HL-60 (cell line): ENCODE results near the gene KCNQ5.
"Not testable (repeated sequence)": the region's sequence is repeated elsewhere in the genome, so short reads cannot be mapped to it uniquely, and the experiment has no call there.

Source experiments
- DNase-seq, 2 experiments: peaks; one replicate each; pipeline ENCODE4 v3.0.0-alpha.2; 2010 to 2020; ENCODE audit warnings: low read depth in 1 of 2, low spot score in 1 of 2
- H3K27ac ChIP-seq: fragments of 250-450 bp; sonication (Bioruptor Pico); replicated peaks from 2 replicates; pipeline ENCODE4 v1.5.1; 2020; ENCODE audit warnings: mild to moderate bottlenecking, moderate library complexity
- H3K27me3 ChIP-seq: fragments of 250-450 bp; sonication (Bioruptor Pico); 2 replicates; pipeline ENCODE4 v1.5.1; 2021; ENCODE audit warnings: mild to moderate bottlenecking, moderate library complexity; ENCODE audit not compliant: insufficient read depth, poor library complexity, severe bottlenecking
- H3K4me3 ChIP-seq: replicated peaks from 2 replicates; pipeline ENCODE4 v1.5.1; 2011; ENCODE audit warnings: mild to moderate bottlenecking, control low read depth, low read length; ENCODE audit not compliant: insufficient read depth
- CTCF ChIP-seq: IDR thresholded peaks from one replicate; pipeline ENCODE4 v1.5.1; 2011; ENCODE audit warnings: low read length, control low read depth, inconsistent platforms; ENCODE audit not compliant: insufficient read depth
- GABPA ChIP-seq: IDR thresholded peaks from 2 replicates; pipeline ENCODE4 v1.6.1; 2012; ENCODE audit warnings: low read depth
- POLR2AphosphoS5 ChIP-seq: IDR thresholded peaks from 2 replicates; pipeline ENCODE4 v1.6.1; 2012; ENCODE audit warnings: low read depth
- REST ChIP-seq: IDR thresholded peaks from 2 replicates; pipeline ENCODE4 v1.6.1; 2012; ENCODE audit warnings: low read depth; ENCODE audit not compliant: insufficient replicate concordance
- SPI1 ChIP-seq: IDR thresholded peaks from 2 replicates; pipeline ENCODE4 v1.6.1; 2012; ENCODE audit warnings: low read depth, mild to moderate bottlenecking, borderline replicate concordance

KCNQ5 gene

GRCh38 chr6:73227606-73228255 lies 605.9 kb downstream of the KCNQ5 start:
- no peak for TF ChIP-seq GABPA
- TF ChIP-seq POLR2AphosphoS5 = no peak
- TF ChIP-seq REST = no peak
- TF ChIP-seq CTCF = no peak
- TF ChIP-seq SPI1 = no peak
- H3K27me3 ChIP-seq = no peaks in the 10 kb centered on the region
- no peak overlapping the region for H3K4me3 ChIP-seq
- no peak for DNase-seq
- no peak overlapping the region for H3K27ac ChIP-seq

GRCh38 chr6:73231986-73232391 lies 610.1 kb downstream of the KCNQ5 start:
- H3K27me3 ChIP-seq = no peaks in the 10 kb centered on the region
- no peak overlapping the region for H3K4me3 ChIP-seq
- no peak overlapping the region for H3K27ac ChIP-seq
- TF ChIP-seq REST (no peak), GABPA (no peak), SPI1 (peak; percentile 88)
- peak in 1 of 2 experiments; percentile 26 for DNase-seq

GRCh38 chr6:73233048-73233447 lies 611.2 kb downstream of the KCNQ5 start:
- Histone ChIP-seq H3K27me3 (no peaks in the 10 kb centered on the region), H3K27ac (no peak overlapping the region)
- DNase-seq = no peak

GRCh38 chr6:73233971-73234370 lies 612.1 kb downstream of the KCNQ5 start:
- not testable (repeated sequence) for H3K27me3 ChIP-seq, DNase-seq, H3K27ac ChIP-seq, H3K4me3 ChIP-seq

More at GRCh38 chr6:73233048-73233447, 611.2 kb downstream of the KCNQ5 start:
- TF ChIP-seq REST = no peak
- TF ChIP-seq SPI1 = no peak
- TF ChIP-seq POLR2AphosphoS5 = no peak
- TF ChIP-seq CTCF = no peak
- no peak for TF ChIP-seq GABPA
- H3K4me3 ChIP-seq = no peak overlapping the region
